Measurements from ENCODE around the gene PSMB7.

Gene PSMB7

GRCh38 chr9:124389146-124389939 lies 25.9 kb downstream of the PSMB7 start:
- peaks cover under 1 to 3% (median 2%) of the 10 kb centered on the region in 3 donors for H3K36me3 ChIP-seq
- no peak for DNase-seq
- peaks cover 0 to 33% (median 15%) of the 10 kb centered on the region in 4 donors for H3K4me1 ChIP-seq
- intact Hi-C loops (cut with DNase I; ENCODE audit: low total_unique reads), result loop anchor here (10.0 kb wide), 1 partner anchor 265 kb away; no protein-coding TSS in a partner anchor
- TF ChIP-seq CTCF (IDR thresholded peaks at IDR 0.05), result no peak
- H3K9me3 ChIP-seq, result no peaks in the 10 kb centered on the region
- no peak overlapping the region for H3K27ac ChIP-seq
- no peak overlapping the region for H3K4me3 ChIP-seq
- H3K27me3 ChIP-seq, result no peaks in the 10 kb centered on the region

GRCh38 chr9:124388275-124389048 lies 26.8 kb downstream of the PSMB7 start:
- Histone ChIP-seq H3K27ac (no peak overlapping the region), H3K36me3 (peaks cover 4 to 11% (median 10%) of the 10 kb centered on the region in 3 donors), H3K27me3 (no peaks in the 10 kb centered on the region), H3K9me3 (no peaks in the 10 kb centered on the region), H3K4me1 (peaks cover 0 to 33% (median 15%) of the 10 kb centered on the region in 4 donors), H3K4me3 (no peak overlapping the region)
- TF ChIP-seq CTCF (IDR thresholded peaks at IDR 0.05), result no peak
- intact Hi-C loops (cut with DNase I; ENCODE audit: low total_unique reads), result loop anchor here (10.0 kb wide), 1 partner anchor 264 kb away; no protein-coding TSS in a partner anchor
- no peak for DNase-seq

GRCh38 chr9:124386201-124386600 lies 29.0 kb downstream of the PSMB7 start:
- intact Hi-C loops (cut with DNase I; ENCODE audit: low total_unique reads), result loop anchor here (10.0 kb wide), 1 partner anchor 261 kb away; no protein-coding TSS in a partner anchor
- no peak for DNase-seq
- Histone ChIP-seq H3K27ac (no peak overlapping the region), H3K36me3 (peaks cover 4 to 27% (median 16%) of the 10 kb centered on the region in 3 donors), H3K4me1 (peaks cover 0 to 24% (median 9%) of the 10 kb centered on the region in 4 donors), H3K9me3 (no peaks in the 10 kb centered on the region), H3K27me3 (no peaks in the 10 kb centered on the region), H3K4me3 (no peak overlapping the region)
- no peak for TF ChIP-seq CTCF (IDR thresholded peaks at IDR 0.05)

- no peak for TF ChIP-seq CTCF (IDR thresholded peaks at IDR 0.05)
- no peak for DNase-seq
- Histone ChIP-seq H3K36me3 (peaks cover 4 to 33% (median 18%) of the 10 kb centered on the region in 3 donors), H3K9me3 (no peaks in the 10 kb centered on the region), H3K4me3 (no peak overlapping the region), H3K4me1 (peaks cover 0 to 18% (median 8%) of the 10 kb centered on the region in 4 donors), H3K27me3 (no peaks in the 10 kb centered on the region), H3K27ac (no peak overlapping the region)
- intact Hi-C loops (cut with DNase I; ENCODE audit: low total_unique reads), result loop anchor here (10.0 kb wide), 1 partner anchor 261 kb away; no protein-coding TSS in a partner anchor
Measured at GRCh38 chr9:124385623-124386022, 29.6 kb downstream of the PSMB7 start.

- no peaks in the 10 kb centered on the region for H3K9me3 ChIP-seq
- H3K4me3 ChIP-seq, result no peak overlapping the region
- DNase-seq, result no peak
- H3K36me3 ChIP-seq, result peaks cover 4 to 40% (median 22%) of the 10 kb centered on the region in 3 donors
- H3K27ac ChIP-seq, result no peak overlapping the region
- no peak for TF ChIP-seq CTCF (IDR thresholded peaks at IDR 0.05)
- intact Hi-C loops (cut with DNase I; ENCODE audit: low total_unique reads), result loop anchor here (10.0 kb wide), 1 partner anchor 260 kb away; no protein-coding TSS in a partner anchor
- H3K27me3 ChIP-seq, result no peaks in the 10 kb centered on the region
- H3K4me1 ChIP-seq, result peaks cover 0 to 17% (median 7%) of the 10 kb centered on the region in 4 donors
Measured at GRCh38 chr9:124384846-124385245, 30.4 kb downstream of the PSMB7 start.
